Measurements from ENCODE around the gene RAC2.

The RAC2 gene

GRCh38 chr22:37218771-37219411, 25.2 kb downstream of the RAC2 start:
- no peak overlapping the region for H3K4me3 ChIP-seq (ENCODE audit: low read depth, low read length)
- no peak for DNase-seq (ENCODE audit: low read depth)
- TF ChIP-seq CTCF (IDR thresholded peaks at IDR 0.05; ENCODE audit: control insufficient read depth, extremely low read depth, insufficient read depth): no peak

GRCh38 chr22:37218399-37218770, 25.7 kb downstream of the RAC2 start:
- no peak for DNase-seq (ENCODE audit: low read depth)
- no peak for TF ChIP-seq CTCF (IDR thresholded peaks at IDR 0.05; ENCODE audit: control insufficient read depth, extremely low read depth, insufficient read depth)
- H3K4me3 ChIP-seq (ENCODE audit: low read depth, low read length): no peak overlapping the region

- TF ChIP-seq CTCF (IDR thresholded peaks at IDR 0.05; ENCODE audit: control insufficient read depth, extremely low read depth, insufficient read depth): no peak
- no peak overlapping the region for H3K4me3 ChIP-seq (ENCODE audit: low read depth, low read length)
- DNase-seq (ENCODE audit: low read depth): no peak
Observed at GRCh38 chr22:37215890-37216289, 28.2 kb downstream of the RAC2 start.

- DNase-seq (ENCODE audit: low read depth): no peak
- H3K4me3 ChIP-seq (ENCODE audit: low read depth, low read length): no peak overlapping the region
- TF ChIP-seq CTCF (IDR thresholded peaks at IDR 0.05; ENCODE audit: control insufficient read depth, extremely low read depth, insufficient read depth): no peak
Observed at GRCh38 chr22:37214731-37215030, 29.4 kb downstream of the RAC2 start.

- DNase-seq (ENCODE audit: low read depth): no peak
- no peak overlapping the region for H3K4me3 ChIP-seq (ENCODE audit: low read depth, low read length)
- TF ChIP-seq CTCF (IDR thresholded peaks at IDR 0.05; ENCODE audit: control insufficient read depth, extremely low read depth, insufficient read depth): no peak
Observed at GRCh38 chr22:37213941-37214730, 29.9 kb downstream of the RAC2 start.

GRCh38 chr22:37213218-37213855, 30.7 kb downstream of the RAC2 start:
- no peak for DNase-seq (ENCODE audit: low read depth)
- H3K4me3 ChIP-seq (ENCODE audit: low read depth, low read length): no peak overlapping the region
- no peak for TF ChIP-seq CTCF (IDR thresholded peaks at IDR 0.05; ENCODE audit: control insufficient read depth, extremely low read depth, insufficient read depth)

Data from LNCaP clone FGC (cell line).